GM18907 (cell line): ENCODE measurements around the gene HELT.
"Not testable (repeated sequence)": the region's sequence is repeated elsewhere in the genome, so short reads cannot be mapped to it uniquely, and the experiment has no call there.

Experiments used
- ATAC-seq: cut with Tn5 transposase; IDR thresholded peaks from one replicate; pipeline ENCODE4 v1.9.1; 2021; ENCODE audit warnings: mild to moderate bottlenecking, moderate library complexity; ENCODE audit not compliant: unreplicated experiment

HELT gene

GRCh38 chr4:185035284-185035683, 17.0 kb downstream of the HELT start:
- ATAC-seq, result no peak

- ATAC-seq, result no peak
These were observed 17.7 kb downstream of the HELT start for GRCh38 chr4:185036019-185036418.

GRCh38 chr4:185036842-185037241, 18.6 kb downstream of the HELT start:
- ATAC-seq, result no peak

GRCh38 chr4:185039508-185040273, 21.4 kb downstream of the HELT start:
- ATAC-seq, result peak; percentile 82

GRCh38 chr4:185040523-185040922, 22.2 kb downstream of the HELT start:
- no peak for ATAC-seq

- ATAC-seq, result not testable (repeated sequence)
These were observed 32.0 kb downstream of the HELT start for GRCh38 chr4:185050286-185050685.

GRCh38 chr4:185051283-185051682, 33.0 kb downstream of the HELT start:
- not testable (repeated sequence) for ATAC-seq

- ATAC-seq, result no peak
These were observed 35.5 kb downstream of the HELT start for GRCh38 chr4:185053746-185054145.

GRCh38 chr4:185054272-185054671, 36.0 kb downstream of the HELT start:
- no peak for ATAC-seq

GRCh38 chr4:185054886-185055285, 36.6 kb downstream of the HELT start:
- ATAC-seq, result no peak

GRCh38 chr4:185061610-185062009, 43.3 kb downstream of the HELT start:
- no peak for ATAC-seq

- no peak for ATAC-seq
These were observed 44.3 kb downstream of the HELT start for GRCh38 chr4:185062606-185063005.

- no peak for ATAC-seq
These were observed 47.9 kb downstream of the HELT start for GRCh38 chr4:185066179-185066578.

GRCh38 chr4:185068837-185069236, 50.5 kb downstream of the HELT start:
- ATAC-seq, result no peak
